GM12878 (cell line): ENCODE data around the gene TRIM46. TPM values are rescaled to one million over a fixed set of nuclear protein-coding genes. Genes with fewer than 3 reads are reported as not detected.

Experiments used
- CHD2 ChIP-seq: IDR thresholded peaks from 2 replicates; pipeline ENCODE4 v1.6.1; 2011; ENCODE audit warnings: low read depth, low read length, improper control_type of control experiment, borderline replicate concordance
- JUND ChIP-seq: IDR thresholded peaks from 2 replicates; pipeline ENCODE4 v1.6.1; 2012; ENCODE audit warnings: low read depth, mild to moderate bottlenecking, low read length, improper control_type of control experiment, moderate library complexity
- MEF2B ChIP-seq: fragments of 450-650 bp; IDR thresholded peaks from 2 replicates; pipeline ENCODE4 v1.6.1; 2018; ENCODE audit warnings: mild to moderate bottlenecking, moderate library complexity; ENCODE audit not compliant: partially characterized antibody, poor library complexity, severe bottlenecking
- NFYA ChIP-seq: IDR thresholded peaks from 2 replicates; pipeline ENCODE4 v1.6.1; 2011; ENCODE audit warnings: low read depth, mild to moderate bottlenecking, low read length, improper control_type of control experiment, borderline replicate concordance
- POU2F2 ChIP-seq: IDR thresholded peaks from 3 replicates; pipeline ENCODE4 v1.6.1; 2011; ENCODE audit warnings: low read depth, mild to moderate bottlenecking, low read length, borderline replicate concordance
- RELA ChIP-seq: fragments of 450-650 bp; IDR thresholded peaks from 2 replicates; pipeline ENCODE4 v1.8.0; 2014; ENCODE audit warnings: borderline replicate concordance; ENCODE audit not compliant: partially characterized antibody
- polyA plus RNA-seq, 11 experiments: library from polyadenylated mRNA; depleted of rRNA in 4 of 11; unstranded in 6 of 11; stranded (reverse) in 5 of 11; fragments of >200 nt; fragmentation: Nextera tagmentation in 4 of 11; fragmentation: Illumina TruSeq in 1 of 11; extraction: Ambion mirVana in 4 of 11; extraction: Trizol in 1 of 11; gene quantifications; 1 replicate in 1 of 11; 2 replicates in 10 of 11; pipeline versions ENCODE4 v1.2.1 to v1.2.3, GENCODE V29; 2011 to 2016; ENCODE audit warnings: inconsistent platforms in 2 of 11, missing spikeins in 2 of 11, low read depth in 1 of 11
- total RNA-seq, 4 experiments: library from RNA; depleted of rRNA in 3 of 4; stranded (reverse); fragments of >200 nt in 3 of 4; fragmentation: Illumina TruSeq in 1 of 4; extraction: Trizol in 1 of 4; gene quantifications; 2 replicates each; pipeline versions ENCODE4 v1.2.1 to v1.2.3, GENCODE V29; 2013 to 2021
- TF ChIP-seq, protein P1 (sequence below): fragments of 450-650 bp; IDR thresholded peaks from 2 replicates; pipeline ENCODE4 v1.6.1; 2016; ENCODE audit warnings: mild to moderate bottlenecking
- TF ChIP-seq, protein P2 (sequence below): IDR thresholded peaks from 2 replicates; pipeline ENCODE4 v1.6.1; 2012; ENCODE audit warnings: low read depth, low read length, improper control_type of control experiment
- TF ChIP-seq, protein P3 (sequence below): fragments of 450-650 bp; conservative IDR thresholded peaks from 2 replicates; pipeline ENCODE4 v1.6.1; 2017; ENCODE audit warnings: mild to moderate bottlenecking, moderate library complexity

Gene TRIM46
- total and polyA plus RNA-seq, 10 of the 15 experiments (the other 5 are each of a cell fraction or from before 2014, with no cell fraction given), result 0.08 to 3.1 (median 0.97) TPM

DNA sequence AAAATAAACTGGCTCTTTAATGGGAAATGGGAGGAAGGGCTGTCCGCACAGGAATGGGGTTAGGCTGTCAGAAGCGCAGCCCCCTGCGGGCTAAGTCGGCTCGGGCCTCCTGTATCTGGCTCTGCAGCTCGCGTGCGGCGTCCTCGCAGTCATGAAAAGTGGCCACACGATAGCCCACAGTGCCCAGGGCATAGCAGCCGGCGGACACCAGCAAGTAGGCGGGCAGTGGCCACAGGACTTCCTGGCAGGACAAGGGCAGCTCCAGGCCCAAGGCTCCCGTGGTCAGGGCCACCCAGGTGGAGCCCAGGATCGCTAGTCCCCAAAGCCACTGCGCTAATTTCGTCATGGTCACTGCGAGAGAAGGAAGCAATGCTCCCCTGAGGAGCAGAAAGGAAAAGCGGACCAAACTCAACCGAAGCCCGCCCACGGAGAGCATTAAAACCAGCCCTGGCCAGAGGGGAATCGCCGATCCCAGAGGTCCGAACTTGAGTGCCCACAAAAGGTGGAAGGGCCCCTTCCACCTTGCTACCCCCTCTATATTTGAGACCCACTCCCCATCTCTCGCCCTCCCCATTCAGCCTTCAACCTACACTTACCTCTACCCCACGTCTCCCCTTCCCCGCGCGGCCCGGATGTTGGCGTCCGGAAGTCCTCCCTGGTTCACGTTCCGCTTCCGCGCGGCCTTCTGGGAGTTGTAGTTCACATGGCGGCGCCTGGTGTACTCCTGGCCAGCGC lies 33.6 kb upstream of the TRIM46 start, which contains the start of gene DPM3 (continued):
- TF ChIP-seq, protein P1, sequence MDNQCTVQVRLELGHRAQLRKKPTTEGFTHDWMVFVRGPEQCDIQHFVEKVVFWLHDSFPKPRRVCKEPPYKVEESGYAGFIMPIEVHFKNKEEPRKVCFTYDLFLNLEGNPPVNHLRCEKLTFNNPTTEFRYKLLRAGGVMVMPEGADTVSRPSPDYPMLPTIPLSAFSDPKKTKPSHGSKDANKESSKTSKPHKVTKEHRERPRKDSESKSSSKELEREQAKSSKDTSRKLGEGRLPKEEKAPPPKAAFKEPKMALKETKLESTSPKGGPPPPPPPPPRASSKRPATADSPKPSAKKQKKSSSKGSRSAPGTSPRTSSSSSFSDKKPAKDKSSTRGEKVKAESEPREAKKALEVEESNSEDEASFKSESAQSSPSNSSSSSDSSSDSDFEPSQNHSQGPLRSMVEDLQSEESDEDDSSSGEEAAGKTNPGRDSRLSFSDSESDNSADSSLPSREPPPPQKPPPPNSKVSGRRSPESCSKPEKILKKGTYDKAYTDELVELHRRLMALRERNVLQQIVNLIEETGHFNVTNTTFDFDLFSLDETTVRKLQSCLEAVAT, result 0 out of 2 replicates have a peak, but pooled peaks have one; percentile 57
- TF ChIP-seq POU2F2 (peak; percentile 48; the same call in 1 of the 3 replicates), JUND (no peak), CHD2 (peak; percentile 61; the same call in 1 of the 2 replicates), MEF2B (no peak), NFYA (no peak), RELA (peak; percentile 9)
- TF ChIP-seq, protein P2, sequence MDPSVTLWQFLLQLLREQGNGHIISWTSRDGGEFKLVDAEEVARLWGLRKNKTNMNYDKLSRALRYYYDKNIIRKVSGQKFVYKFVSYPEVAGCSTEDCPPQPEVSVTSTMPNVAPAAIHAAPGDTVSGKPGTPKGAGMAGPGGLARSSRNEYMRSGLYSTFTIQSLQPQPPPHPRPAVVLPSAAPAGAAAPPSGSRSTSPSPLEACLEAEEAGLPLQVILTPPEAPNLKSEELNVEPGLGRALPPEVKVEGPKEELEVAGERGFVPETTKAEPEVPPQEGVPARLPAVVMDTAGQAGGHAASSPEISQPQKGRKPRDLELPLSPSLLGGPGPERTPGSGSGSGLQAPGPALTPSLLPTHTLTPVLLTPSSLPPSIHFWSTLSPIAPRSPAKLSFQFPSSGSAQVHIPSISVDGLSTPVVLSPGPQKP, result peak; percentile 69; the same call in 1 of the 2 replicates
- TF ChIP-seq, protein P3, sequence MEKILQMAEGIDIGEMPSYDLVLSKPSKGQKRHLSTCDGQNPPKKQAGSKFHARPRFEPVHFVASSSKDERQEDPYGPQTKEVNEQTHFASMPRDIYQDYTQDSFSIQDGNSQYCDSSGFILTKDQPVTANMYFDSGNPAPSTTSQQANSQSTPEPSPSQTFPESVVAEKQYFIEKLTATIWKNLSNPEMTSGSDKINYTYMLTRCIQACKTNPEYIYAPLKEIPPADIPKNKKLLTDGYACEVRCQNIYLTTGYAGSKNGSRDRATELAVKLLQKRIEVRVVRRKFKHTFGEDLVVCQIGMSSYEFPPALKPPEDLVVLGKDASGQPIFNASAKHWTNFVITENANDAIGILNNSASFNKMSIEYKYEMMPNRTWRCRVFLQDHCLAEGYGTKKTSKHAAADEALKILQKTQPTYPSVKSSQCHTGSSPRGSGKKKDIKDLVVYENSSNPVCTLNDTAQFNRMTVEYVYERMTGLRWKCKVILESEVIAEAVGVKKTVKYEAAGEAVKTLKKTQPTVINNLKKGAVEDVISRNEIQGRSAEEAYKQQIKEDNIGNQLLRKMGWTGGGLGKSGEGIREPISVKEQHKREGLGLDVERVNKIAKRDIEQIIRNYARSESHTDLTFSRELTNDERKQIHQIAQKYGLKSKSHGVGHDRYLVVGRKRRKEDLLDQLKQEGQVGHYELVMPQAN, result peak; percentile 55
- TF ChIP-seq, all 136 proteins: peak for 34
